IPS DF 19.7 (cell line): Measurements from ENCODE around the gene CD69.
"Not testable (repeated sequence)": the region's sequence is repeated elsewhere in the genome, so short reads cannot be mapped to it uniquely, and the experiment has no call there.

Experiments
- DNase-seq: peaks from one replicate; pipeline ENCODE4 v3.0.0-alpha.2; 2013; ENCODE audit warnings: low read depth, low spot score

Gene CD69

DNA sequence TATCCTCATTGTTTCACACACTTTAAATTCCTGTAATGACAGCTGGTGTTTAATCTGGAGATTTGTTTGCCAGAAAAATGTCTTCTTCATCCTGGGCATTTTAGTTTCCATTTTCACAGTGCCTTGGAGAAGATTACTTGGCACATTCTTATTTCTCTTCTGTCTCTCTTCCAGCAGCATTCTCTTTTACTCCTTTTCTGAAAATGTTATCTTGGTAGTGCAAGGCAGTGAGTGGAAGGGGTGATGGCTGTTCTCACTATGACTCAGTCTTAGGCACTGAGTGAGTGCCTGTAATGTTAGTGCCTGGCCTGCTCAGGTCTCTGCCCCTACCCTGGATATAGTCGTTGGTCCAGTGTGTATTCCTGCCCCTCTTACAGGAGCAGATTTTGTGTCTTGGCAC lies 40.9 kb downstream of the CD69 start:
- DNase-seq = no peak

- DNase-seq = no peak
These were observed 41.7 kb downstream of the CD69 start for GRCh38 chr12:9718968-9719367.

DNA sequence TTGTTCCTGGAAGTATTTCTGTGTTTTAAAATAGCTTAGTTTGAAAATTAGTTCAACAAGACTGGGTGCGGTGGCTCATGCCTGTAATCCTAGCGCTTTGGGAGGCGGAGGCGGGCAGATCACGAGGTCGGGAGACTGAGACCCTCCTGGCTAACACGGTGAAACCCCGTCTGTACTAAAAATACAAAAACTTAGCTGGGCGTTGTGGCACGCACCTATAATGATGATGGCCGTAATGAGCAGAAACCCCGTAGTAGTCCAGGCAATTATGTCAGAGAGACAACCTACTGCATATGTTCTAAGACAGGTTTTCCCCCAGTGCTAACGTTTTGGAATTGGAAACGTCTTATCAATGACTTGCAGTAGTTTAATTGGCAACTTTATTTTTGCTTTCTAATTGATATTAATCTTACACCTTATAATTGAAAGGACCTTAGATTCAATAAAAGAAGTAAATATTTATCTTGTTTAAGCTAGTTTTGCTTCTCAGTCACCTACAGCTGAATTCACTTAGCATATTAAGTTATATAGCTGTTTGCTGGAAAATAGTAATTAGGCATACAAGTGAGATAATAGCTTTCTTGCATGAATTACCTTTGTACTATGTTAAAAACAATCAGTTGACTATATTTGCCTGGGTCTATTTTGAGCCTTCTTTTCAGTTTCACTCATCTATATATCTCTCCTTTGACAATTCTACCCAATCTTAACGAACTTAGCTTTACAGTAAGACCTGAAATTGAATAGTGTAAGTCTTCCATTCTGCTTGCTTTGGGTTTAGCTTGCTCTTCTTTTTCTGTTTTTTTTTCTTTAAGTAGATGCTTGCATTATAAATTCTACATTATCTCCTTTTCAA lies 43.4 kb downstream of the CD69 start:
- no peak for DNase-seq

- DNase-seq = not testable (repeated sequence)
These were observed 47.6 kb downstream of the CD69 start for GRCh38 chr12:9713032-9713558.

DNA sequence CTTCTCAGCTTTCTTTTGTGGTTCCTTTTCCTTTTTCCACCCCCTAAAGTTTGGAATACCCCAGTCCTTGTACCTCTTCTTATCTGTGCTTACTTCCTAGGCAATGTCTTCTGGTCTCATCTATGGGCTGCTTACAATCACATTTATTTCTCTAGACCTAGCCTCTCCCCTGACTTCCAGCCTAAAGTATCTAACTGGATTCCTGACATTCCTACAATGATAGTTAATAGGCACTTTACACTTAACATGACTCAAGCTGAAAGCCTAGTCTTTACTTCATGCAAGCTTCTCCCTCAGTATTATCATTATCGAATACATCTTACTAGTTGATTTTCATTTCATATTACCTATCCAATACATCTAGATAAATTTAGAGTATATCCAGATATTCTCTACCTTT lies 49.0 kb downstream of the CD69 start:
- no peak for DNase-seq

DNA sequence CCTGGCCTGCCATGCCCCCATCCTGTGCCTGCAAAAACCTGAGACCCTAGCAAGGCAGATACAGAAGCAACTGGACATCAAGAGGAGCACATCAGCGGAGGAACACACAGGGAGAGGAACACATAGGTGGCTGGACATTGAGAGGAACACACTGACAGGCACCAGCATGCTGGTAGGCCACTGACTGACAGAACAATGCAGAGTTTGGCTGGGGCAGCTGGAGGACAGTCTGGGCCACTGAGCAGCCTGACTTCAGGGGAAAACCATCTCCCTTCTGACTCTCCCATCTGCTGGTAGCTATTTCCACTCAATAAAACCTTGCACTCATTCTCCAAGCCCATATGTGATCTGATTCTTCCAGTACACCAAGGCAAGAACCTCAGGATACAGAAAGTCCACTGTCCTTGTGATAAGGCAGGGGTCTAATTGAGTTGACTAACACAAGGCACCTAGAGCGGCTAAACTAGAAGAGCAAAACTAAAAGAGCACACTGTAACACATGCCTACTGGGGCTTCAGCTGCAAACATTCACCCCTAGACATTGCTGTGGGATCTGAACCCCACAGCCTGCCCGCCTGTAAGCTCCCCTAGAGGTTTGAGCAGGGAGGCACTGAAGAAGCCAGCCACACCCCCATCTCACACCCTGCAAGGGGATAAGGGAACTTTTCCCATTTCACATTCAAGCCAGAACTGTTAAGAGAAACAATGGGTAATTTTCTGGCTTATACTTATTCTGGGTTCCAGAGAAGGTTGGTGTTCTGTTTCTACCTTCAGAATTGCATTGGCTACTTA lies 49.9 kb downstream of the CD69 start:
- DNase-seq = no peak

- no peak for DNase-seq
These were observed 51.8 kb downstream of the CD69 start for GRCh38 chr12:9708853-9709252.

GRCh38 chr12:9707864-9708808 lies 52.6 kb downstream of the CD69 start:
- peak; percentile 23 for DNase-seq

DNA sequence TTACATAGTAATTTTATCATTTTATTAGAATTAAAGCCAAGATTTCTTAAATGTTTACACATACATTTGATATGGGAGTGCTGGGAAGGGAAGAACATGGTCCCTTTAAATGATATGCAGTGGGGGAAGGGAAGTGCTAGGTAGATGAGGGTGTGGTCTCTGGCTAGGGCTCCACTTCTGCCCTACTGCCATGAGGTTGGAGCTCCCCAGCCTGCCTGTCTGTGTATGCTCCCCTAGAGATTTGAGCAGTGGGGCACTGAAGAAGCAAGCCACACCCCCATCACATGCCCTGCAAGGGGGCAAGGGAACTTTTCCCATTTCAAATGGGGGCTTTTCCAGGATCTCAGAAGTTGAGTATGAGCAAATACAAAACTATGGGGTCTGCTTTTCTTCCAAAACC lies 53.3 kb downstream of the CD69 start:
- no peak for DNase-seq

- DNase-seq = no peak
These were observed 54.5 kb downstream of the CD69 start for GRCh38 chr12:9706086-9706685.

GRCh38 chr12:9704561-9704960 lies 56.1 kb downstream of the CD69 start:
- not testable (repeated sequence) for DNase-seq
